Panc1 (cell line): Measurements from ENCODE around the gene DNAH9. TPM values are rescaled to one million over a fixed set of nuclear protein-coding genes. Genes with fewer than 3 reads are reported as not detected.

Experiments
- ATAC-seq: fragments of 200-7000 bp; cut with Tn5 transposase; 2 replicates; pipeline ENCODE4 v1.9.1; 2020; ENCODE audit warnings: mild to moderate bottlenecking, moderate library complexity
- BruUV-seq: library from RNA; stranded (reverse); fragments of 400-500 nt; replicated peaks from 2 replicates; lab custom pipeline; 2021; lab: Mats Ljungman, UMichigan
- CTCF ChIA-PET: fragments of 300-600 bp; sonication (Branson Sonifier 250); formaldehyde crosslinking; loops from one replicate; lab custom pipeline; 2022; ENCODE audit warnings: antibody characterized with exemption; lab: Charles Lee
- POLR2A ChIA-PET: fragments of 300-600 bp; sonication (Branson Sonifier 250); formaldehyde crosslinking; loops from one replicate; lab custom pipeline; 2022; ENCODE audit warnings: antibody characterized with exemption; lab: Charles Lee
- DNase-seq: peaks from one replicate; pipeline ENCODE4 v3.0.0-alpha.2; 2010; ENCODE audit warnings: low read depth, low spot score
- H3K27ac ChIP-seq: 2 replicates; pipeline ENCODE4 v1.5.1; 2011; ENCODE audit warnings: mild to moderate bottlenecking, low read length, inconsistent platforms
- H3K27me3 ChIP-seq: fragments of 200-500 bp; sonication (Bioruptor generic); 2 replicates; pipeline ENCODE4 v1.6.0; 2014; ENCODE audit warnings: low read length, inconsistent platforms; ENCODE audit not compliant: control insufficient read depth, insufficient read depth
- H3K36me3 ChIP-seq: fragments of 200-500 bp; sonication (Bioruptor generic); 2 replicates; pipeline ENCODE4 v1.5.1; 2014; ENCODE audit warnings: inconsistent platforms, mild to moderate bottlenecking, low read length, moderate library complexity; ENCODE audit not compliant: control insufficient read depth, insufficient read depth
- H3K4me1 ChIP-seq: 2 replicates; pipeline ENCODE4 v1.5.1; 2011; ENCODE audit warnings: inconsistent platforms, mild to moderate bottlenecking, low read length, moderate library complexity; ENCODE audit not compliant: control insufficient read depth, insufficient read depth
- H3K4me3 ChIP-seq, 2 experiments: 2 replicates each; pipeline ENCODE4 v1.5.1; 2011 to 2012; ENCODE audit warnings: low read depth in 2 of 2, low read length in 2 of 2, mild to moderate bottlenecking in 2 of 2, inconsistent platforms in 1 of 2, moderate library complexity in 1 of 2
- H3K9me3 ChIP-seq: fragments of 200-500 bp; sonication (Bioruptor generic); 2 replicates; pipeline ENCODE4 v1.5.1; 2014; ENCODE audit warnings: low read depth, mild to moderate bottlenecking, inconsistent platforms, low read length, moderate library complexity; ENCODE audit not compliant: control insufficient read depth, insufficient read depth
- CTCF ChIP-seq: fragments of 450-650 bp; IDR thresholded peaks from 2 replicates; pipeline ENCODE4 v1.5.1; 2017; ENCODE audit warnings: mild to moderate bottlenecking
- POLR2AphosphoS5 ChIP-seq: IDR thresholded peaks from 2 replicates; pipeline ENCODE4 v1.6.1; 2012; ENCODE audit warnings: mild to moderate bottlenecking, low read depth, low read length, moderate library complexity
- REST ChIP-seq, 2 experiments: IDR thresholded peaks; 2 replicates each; pipeline ENCODE4 v1.6.1; 2011 to 2012; ENCODE audit warnings: low read depth in 2 of 2, control low read depth in 1 of 2, low read length in 1 of 2, mild to moderate bottlenecking in 1 of 2, moderate library complexity in 1 of 2; ENCODE audit not compliant: insufficient read depth in 1 of 2
- SIN3A ChIP-seq: IDR thresholded peaks from 2 replicates; pipeline ENCODE4 v1.6.1; 2012; ENCODE audit warnings: low read depth, mild to moderate bottlenecking, low read length, moderate library complexity, borderline replicate concordance; ENCODE audit not compliant: insufficient read depth
- TCF7L2 ChIP-seq: IDR thresholded peaks from 2 replicates; pipeline ENCODE4 v1.6.1; 2011; ENCODE audit warnings: mild to moderate bottlenecking, low read depth, low read length, inconsistent platforms
- in situ Hi-C: cut with HindIII; loops from 2 replicates; pipeline ENCODE4 v1.10.0; 2016; ENCODE audit warnings: low sequenced_read_pairs, low pct_unique_long_range_greater_than_20kb
- intact Hi-C: fragments of 100-400 bp; cut with micrococcal nuclease; formaldehyde crosslinking; loops from one replicate; pipeline ENCODE4 v1.10.0; 2022; ENCODE audit not compliant: unreplicated experiment
- total RNA-seq: library from RNA; stranded (reverse); gene quantifications from one replicate; pipeline ENCODE4 v1.2.1, GENCODE V29; 2021; ENCODE audit not compliant: unreplicated experiment

Gene DNAH9
- total RNA-seq, 1 experiment from 2014 or later: not detected

GRCh38 chr17:11641521-11642275 lies 43.4 kb downstream of the DNAH9 start:
- H3K4me3 ChIP-seq: no peak overlapping the region
- H3K9me3 ChIP-seq: no peaks in the 10 kb centered on the region
- no peaks in the 10 kb centered on the region for H3K4me1 ChIP-seq
- BruUV-seq: no TSS peak
- no peak overlapping the region for H3K27ac ChIP-seq
- intact Hi-C loops: loop anchor here (10.0 kb wide), 1 partner anchor 767 kb away; no protein-coding TSS in a partner anchor
- ChIA-PET CTCF (no interaction called here), POLR2A (no interaction called here)
- H3K36me3 ChIP-seq: no peaks in the 10 kb centered on the region
- ATAC-seq (no peak), DNase-seq (no peak)
- in situ Hi-C loops: no loop called here
- TF ChIP-seq TCF7L2 (no peak), SIN3A (no peak), REST (IDR thresholded peaks at IDR 0.05; ENCODE audit: insufficient read depth in 1 of 2, low read depth in 2 of 2, low read length in 1 of 2) (no peak)
- no peaks in the 10 kb centered on the region for H3K27me3 ChIP-seq

- DNase-seq: no peak
- Histone ChIP-seq H3K9me3 (no peaks in the 10 kb centered on the region), H3K27me3 (no peaks in the 10 kb centered on the region), H3K4me3 (no peak overlapping the region), H3K4me1 (no peaks in the 10 kb centered on the region), H3K27ac (no peak overlapping the region), H3K36me3 (no peaks in the 10 kb centered on the region)
- ChIA-PET POLR2A (no interaction called here), CTCF (no interaction called here)
- ATAC-seq: no peak
- in situ Hi-C loops: no loop called here
- no peak for TF ChIP-seq CTCF
- TF ChIP-seq SIN3A: no peak
- TF ChIP-seq REST (IDR thresholded peaks at IDR 0.05; ENCODE audit: insufficient read depth in 1 of 2, low read depth in 2 of 2, low read length in 1 of 2): no peak
- TF ChIP-seq TCF7L2: no peak
- TF ChIP-seq POLR2AphosphoS5: no peak
- no TSS peak for BruUV-seq
- intact Hi-C loops: loop anchor here (10.0 kb wide), 1 partner anchor 768 kb away; no protein-coding TSS in a partner anchor
Observed at GRCh38 chr17:11642655-11643054, 44.4 kb downstream of the DNAH9 start.
